Fibroblast of peridontal ligament (primary cell): ENCODE results near the gene POP5.
A peak's percentile ranks its signal among the peaks of the same experiment; 100 is the strongest.

Experiments used
- DNase-seq: peaks from one replicate; pipeline ENCODE4 v3.0.0-alpha.2; 2010; ENCODE audit errors: extremely low read depth

POP5 gene

DNA sequence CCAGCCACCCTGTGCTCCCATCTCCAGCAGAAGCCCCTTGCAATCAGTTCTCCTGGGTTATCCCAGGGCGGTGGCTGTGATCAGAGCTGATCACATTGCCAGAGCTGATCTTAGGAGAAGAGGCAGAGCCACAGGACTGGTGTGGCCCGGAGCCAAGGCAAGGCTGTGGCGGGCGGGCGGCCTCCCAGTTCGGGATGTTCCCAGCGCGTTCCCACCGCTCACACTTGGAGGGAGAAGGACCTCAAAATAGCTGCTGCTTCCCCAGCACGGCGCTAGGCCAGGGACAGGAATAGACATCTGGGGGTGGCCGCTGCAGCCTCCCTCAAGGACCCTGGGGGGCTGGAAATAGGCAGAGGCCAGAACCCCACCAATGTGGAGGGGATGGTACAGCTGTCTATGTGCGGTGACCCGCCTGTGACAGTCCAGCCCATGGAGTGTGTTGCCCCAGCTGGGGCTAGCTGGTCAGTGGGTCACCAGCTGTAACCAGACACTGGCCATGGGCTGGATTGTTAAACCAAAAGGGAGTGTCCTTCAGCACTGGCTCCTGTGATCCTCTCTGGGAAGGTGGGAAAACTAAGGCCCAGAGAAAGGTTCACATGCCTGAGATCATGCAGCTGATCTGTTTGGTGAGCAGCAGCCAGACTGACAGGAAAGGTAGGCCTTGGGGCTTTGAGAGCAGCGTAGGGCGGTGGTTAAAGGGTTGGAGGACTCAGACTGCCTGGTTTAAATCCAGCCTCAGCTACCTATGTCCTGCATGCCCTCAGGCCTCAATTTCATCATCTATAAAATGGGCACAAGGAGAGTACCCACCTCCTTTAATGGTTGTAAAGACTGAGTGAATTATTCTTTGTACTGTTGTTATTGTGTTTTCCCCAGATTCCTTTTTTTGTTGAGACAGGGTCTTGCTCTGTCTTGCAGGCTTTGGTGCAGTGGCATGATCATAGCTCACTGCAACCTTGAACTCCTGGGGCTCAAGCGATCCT lies 8.0 kb upstream of the POP5 start:
- DNase-seq = no peak

DNA sequence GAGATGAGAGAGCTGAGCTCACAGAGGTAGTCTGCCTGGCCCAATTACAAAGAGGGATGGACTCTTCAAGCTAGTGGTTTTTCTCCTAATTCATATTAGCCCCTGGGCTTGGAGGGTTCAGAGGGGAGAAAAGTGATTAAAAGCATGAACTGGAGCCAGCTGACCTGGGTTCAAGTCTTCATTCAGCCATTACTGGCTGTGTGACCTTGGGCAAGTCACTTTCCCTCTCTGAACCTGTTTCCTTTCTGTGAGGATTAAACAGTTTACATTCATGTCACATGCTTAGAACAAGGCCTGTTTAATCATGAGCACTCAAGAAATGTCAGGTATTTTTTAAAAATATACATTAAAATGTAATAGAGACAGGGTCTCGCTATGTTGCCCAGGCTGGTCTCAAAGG lies 7.2 kb upstream of the POP5 start:
- no peak for DNase-seq

DNA sequence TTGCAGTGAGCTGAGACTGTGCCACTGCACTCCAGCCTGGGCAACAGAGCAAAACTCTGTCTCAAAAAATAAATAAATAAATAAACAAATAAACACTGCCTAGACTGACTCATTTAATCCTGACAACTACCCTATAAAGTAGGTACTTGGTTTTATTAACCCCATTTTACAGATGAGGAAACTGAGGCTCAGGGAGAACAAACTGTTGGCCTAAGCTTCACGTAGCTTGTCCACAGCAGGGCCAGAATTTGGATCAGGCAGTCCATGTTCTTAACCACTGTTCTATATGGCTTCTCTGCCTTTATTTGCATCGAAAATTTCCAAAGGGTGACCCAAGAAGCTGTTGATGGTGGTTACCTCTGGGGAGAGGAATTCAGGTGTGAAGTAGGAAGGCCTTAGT lies 5.7 kb upstream of the POP5 start:
- DNase-seq = no peak

DNA sequence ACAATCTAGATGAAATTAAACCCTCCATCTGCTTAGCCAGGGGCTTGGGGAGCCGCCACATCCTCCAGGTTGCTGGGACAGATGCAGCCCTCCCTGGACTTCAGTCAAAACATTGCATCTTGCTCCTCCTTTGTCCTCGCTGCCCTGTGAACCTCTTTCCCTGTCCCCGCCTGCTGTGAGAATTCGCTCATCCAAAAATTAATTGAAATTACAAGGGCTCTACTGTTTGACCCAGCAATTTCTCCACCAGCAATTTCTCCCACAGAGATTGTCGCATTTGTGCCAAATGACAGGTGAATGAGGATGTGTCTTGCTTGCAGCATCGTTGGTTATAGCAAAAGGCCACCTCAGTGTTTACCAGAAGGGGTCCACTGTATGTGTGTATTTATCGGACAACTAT lies 5.0 kb upstream of the POP5 start:
- no peak for DNase-seq

DNA sequence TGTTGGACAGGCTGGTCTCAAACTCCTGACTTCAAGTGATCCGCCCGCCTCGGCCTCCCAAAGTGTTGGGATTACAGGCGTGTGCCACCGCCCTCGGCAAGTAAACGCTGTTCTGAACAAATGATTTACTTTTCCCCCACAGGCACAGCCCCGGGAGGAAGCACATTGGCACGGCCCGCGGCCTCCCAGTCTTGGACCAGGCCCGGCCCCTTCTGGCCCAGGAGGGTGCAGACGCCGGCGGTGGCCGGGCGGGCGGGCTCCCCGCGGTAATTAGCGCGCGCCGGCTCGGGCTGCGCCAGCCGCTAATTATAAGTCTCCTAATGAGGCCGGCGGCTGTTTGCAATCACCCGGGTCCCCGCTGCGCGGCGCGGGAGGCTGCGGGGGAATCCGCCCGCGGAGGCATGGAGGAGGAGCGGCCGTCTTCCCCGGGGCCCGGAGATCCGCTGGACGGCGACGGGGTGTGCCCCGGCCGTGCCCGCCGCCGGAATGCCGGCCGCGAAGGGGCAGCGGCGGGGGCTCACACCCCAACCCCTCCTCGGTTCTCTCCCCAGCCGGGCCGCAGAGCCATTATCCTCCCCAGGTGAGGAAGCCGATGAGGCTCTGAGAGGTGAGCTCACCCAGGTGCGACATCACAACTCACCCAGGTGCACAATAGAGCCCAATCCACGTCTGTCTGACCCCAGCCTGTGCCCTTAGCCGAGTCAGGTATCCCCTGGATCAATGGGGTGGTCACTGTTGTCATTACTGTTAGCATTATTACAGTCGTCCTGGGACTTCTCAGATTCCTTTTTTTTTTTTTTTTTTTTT lies 3.3 kb upstream of the POP5 start:
- no peak for DNase-seq

DNA sequence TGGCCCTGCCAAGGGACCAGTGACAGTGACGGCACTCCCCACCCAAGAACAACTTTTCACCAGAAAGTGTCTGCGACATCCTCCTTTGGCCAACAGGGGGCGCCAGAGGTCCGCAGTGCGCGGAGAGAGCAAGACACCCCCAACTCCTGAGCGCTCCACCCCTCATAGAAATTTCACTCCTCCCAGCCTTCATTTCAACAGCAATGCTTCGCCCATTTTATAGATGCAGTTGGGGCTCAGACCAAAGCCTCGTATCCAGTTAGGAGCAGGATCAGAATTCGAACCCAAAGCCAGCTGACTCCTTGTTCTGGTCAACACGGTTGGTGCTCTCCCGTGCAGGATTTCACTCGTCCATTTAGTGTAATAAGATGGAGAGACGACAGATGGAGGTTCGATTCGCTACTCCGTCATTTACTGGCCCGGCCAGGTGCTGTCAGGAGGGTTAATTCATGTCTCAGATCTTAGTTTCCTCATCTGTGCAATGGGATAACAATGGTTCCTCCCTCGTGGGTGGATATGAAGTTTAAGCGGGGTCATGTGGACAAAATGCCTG lies 2.4 kb upstream of the POP5 start:
- peak; percentile 73 for DNase-seq

DNA sequence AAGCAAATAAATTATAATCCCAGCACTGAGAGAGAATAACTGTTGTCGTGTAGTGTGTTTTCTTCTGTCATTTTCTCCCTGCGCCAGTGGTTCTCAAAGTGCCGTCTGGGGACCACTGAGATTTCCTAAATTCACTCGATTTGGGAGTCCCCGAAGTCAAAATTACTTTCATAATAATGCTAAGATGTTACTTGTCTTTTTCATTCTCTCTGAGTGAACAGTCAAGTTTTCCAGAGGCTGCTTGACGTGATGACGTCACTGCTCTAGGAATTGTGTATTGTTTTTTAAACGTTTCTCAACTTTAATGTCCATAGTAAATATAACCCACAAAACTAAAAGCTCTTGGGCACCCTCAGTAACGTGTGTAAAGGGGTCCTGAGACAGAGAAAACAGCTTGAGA lies 796 bp upstream of the POP5 start:
- peak; percentile 67 for DNase-seq

DNA sequence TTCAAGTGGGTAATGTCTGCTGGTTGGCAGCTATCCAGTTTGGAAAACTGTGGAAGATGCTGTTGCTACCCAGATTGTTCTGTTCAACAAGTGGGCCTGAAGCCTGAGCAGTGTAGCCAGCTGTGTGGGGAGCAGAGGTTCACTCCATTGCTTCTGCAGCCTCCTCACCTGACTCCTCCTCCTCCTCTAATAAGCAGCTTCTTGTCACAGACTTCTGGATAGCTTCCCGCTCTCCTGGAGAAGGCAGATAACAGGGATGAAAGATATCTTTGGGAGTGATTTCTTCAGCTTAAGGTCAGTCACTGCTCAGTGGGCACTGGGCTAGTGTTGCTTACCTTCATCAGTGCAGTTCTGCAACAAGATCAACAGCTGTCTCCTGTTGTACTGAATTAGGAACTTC lies 2.0 kb downstream of the POP5 start:
- no peak for DNase-seq

DNA sequence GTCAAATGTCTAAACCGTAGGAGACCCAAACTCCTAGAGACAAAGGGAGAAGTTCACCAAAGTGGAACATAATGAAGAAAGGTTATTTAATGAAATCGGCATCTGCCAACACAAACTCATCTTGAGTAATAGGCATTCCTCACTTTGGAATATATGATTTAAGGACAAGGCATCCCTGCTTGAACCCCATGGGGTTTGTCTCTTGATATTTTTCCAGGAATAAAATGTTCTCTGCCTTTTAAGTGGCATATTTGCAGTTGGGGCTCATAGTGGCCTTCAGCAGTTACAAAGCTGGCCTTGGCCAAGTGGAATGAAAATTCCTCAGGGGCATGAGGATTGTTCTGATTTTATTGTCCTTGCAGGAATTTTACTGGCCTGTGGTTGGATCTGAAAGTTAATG lies 7.1 kb downstream of the POP5 start:
- DNase-seq = no peak

DNA sequence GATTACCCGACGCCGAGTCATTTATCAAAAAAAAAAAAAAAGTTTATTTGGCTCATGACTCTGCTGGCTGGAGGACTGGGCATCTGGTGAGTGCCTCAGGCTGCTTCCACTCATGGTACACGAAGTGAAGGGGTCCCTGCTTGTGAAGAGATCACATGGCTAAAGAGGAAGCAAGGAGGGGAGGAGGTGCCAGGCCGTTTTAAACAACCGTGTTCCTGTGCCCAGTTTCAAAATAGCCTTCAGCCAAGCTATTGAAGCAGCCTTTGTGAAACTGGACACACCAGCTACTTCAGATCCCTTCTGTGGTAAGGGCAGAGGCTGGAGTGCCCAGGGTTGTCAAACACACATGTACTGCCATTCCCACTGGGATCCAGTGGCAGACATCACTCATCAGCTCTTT lies 7.6 kb downstream of the POP5 start:
- DNase-seq = no peak

DNA sequence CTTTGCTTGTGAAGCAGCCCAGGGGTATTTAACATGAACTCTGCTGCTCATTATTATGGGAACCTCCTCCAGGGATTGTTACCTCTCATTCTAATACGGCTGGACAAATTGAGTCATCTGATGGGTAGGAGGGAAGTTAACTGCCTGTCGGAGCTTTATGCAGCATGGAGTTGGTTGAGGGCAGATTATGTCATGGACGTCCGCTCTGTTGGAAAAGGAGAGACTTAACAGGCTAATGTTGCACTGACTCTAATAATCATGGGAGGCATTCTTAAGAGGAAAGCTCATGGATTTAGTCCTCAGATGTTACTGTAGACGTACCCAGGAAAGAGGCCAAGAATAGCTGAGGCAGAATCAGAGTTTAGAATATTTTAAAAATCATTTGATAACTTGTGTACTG lies 9.9 kb downstream of the POP5 start:
- peak; percentile 25 for DNase-seq

DNA sequence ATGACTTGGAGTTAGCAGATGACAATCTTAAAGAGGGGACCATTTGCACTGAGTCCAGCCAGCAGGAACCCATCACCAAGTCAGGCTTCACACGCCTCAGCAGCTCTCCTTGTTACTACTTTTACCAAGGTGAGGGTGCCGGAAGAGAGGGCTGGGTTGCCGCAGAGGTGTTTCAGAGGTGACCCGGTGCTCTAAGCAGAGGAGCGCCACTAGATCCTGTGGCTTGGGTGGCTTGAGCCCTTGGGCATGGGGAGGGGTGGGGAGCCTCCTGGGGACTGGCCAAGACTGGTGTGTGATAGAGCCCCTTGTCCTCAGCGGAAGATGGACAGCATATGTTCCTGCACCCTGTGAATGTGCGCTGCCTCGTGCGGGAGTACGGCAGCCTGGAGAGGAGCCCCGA lies 17.7 kb downstream of the POP5 start:
- no peak for DNase-seq

DNA sequence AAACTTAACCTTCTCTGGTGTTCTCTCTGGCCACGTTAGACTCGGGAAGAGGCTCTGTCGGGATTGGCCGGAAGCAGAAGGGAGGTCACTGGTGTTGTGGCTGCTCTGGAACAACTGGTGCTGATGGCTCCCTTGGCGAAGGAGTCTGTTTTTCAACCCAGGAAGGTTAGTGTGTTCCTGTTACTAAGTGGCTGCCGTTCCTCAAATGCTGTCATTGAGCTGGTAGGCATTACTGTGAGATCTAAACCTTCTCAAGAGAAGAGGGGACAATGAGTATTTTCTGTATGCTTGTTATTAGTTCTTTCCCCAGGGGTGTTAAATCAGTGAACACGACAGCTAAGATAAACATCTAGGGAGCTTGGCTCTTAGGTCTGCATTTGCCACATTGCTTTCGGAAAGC lies 18.3 kb downstream of the POP5 start:
- no peak for DNase-seq

DNA sequence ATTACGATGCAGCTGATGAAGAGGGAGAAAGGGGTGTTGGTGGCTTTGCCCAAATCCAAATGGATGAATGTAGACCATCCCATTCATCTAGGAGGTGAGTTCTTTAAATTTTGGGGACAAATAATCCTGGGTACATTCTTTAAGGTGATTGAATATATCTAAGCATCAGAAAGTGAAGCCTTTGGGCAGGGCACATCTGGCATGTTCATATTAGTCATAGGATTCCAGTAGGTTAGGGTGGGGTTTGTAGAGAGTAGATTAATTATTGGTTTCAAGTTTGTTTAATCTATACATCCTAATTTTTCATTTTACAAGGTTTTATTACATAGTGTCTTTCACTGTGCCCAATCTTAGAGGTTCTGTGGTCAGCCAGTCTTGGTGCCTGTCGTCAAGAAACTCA lies 23.6 kb downstream of the POP5 start:
- no peak for DNase-seq

DNA sequence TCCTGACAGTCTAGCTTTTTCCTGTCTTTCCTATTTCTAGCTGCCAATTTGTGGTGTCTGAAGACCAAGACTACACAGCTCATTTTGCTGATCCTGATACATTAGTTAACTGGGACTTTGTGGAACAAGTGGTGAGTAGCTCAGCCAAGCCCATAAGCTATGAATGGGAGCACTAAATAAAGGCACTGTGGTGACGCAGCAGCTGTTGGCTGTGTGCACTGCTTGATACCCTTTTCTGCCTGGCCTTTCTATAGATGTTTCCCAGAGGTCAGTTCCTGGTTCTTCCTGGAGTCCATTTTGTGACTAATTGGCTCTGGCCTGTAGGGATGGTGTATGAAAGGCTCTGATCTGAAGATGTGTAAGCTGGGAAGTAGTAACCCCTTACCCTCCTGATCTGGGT lies 26.5 kb downstream of the POP5 start:
- DNase-seq = no peak

DNA sequence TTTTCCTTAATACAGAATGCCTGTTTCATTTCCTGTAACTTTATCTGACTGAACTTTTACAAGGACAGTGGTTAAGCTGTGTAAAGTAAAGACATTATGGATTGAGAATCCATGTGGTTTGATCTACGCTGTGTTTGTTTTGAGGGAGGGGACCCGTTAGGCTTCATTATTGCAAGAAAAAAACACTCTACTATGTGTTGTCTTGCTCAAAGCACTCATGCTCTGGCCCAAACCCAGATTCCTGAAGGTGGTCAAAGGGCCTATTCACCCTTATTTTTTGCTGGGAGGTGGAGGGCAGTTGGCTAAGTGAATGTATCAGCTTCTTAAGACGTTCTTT lies 35.2 kb downstream of the POP5 start:
- DNase-seq = no peak

DNA sequence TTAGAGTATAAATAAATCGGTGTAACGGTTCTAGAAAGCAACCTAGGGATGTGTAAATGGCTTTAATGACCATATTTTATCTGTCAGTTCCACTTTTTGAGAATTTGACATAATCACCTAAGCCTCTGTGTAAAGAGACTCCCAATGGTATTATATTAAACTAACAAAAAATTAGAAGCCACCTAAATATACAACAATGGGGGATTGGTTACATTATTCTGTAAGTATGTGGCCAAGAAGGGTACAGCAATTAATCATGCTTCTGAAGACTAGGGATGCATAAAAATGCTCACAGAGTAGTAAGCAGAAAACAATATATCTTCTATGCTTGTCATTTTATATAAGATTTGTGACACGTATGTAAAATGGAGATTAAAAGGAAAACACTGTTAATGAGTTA lies 36.5 kb downstream of the POP5 start:
- DNase-seq = no peak

DNA sequence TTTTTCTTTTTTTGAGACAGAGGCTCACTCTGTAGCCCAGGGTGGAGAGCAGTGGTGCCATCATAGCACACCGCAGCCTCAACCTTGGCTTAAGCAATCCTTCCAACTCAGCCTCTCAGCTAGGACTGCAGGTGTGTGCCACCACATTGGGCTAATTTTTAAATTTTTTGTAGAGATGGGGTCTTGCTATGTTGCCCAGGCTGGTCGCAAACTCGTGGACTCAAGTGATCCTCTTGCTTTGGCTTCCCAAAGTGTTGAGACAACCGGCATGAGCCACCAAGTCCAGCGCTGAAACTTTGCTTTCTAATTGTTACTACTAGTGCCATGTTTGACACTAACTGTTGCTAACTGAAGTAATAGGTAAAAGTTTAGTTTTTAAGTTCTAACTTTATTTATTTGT lies 39.0 kb downstream of the POP5 start:
- DNase-seq = no peak

DNA sequence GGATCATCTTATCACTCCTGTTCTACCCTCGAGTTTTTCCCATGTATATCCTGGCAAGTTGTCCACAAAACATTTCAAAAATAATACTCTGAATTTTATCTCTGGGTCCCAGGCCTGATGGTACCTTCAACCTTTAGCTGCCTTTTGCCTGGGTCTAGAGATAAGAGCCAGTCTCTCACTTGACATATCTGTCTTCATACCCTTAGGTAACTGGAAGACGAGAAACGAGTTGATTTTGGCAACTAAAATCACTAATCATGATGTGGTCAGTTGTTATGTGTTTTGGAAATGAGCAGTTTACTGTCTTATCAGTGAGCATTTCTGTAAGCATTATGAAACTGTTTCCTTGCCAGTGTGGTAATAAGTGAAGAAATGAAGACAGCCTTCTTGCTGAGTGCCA lies 40.8 kb downstream of the POP5 start:
- peak; percentile 49 for DNase-seq

DNA sequence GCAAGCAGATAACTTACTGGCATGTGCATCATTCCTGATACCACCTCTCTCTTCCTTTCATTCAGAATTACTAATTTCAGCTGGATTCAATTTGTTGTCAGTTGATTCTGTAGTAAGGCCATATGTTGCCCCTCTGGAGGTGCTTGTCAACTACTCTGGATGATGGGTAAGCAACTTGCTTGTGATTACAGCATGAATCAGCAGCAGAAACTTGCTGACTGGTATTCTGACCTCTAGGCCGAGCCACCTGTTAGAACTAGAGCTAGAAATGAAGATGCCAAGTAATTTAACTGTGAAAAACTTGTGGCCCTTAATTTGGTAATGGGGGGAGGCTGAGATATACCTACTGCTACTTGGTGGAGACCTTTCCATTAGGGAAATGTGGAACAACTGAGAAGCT lies 41.9 kb downstream of the POP5 start:
- DNase-seq = peak; percentile 36

DNA sequence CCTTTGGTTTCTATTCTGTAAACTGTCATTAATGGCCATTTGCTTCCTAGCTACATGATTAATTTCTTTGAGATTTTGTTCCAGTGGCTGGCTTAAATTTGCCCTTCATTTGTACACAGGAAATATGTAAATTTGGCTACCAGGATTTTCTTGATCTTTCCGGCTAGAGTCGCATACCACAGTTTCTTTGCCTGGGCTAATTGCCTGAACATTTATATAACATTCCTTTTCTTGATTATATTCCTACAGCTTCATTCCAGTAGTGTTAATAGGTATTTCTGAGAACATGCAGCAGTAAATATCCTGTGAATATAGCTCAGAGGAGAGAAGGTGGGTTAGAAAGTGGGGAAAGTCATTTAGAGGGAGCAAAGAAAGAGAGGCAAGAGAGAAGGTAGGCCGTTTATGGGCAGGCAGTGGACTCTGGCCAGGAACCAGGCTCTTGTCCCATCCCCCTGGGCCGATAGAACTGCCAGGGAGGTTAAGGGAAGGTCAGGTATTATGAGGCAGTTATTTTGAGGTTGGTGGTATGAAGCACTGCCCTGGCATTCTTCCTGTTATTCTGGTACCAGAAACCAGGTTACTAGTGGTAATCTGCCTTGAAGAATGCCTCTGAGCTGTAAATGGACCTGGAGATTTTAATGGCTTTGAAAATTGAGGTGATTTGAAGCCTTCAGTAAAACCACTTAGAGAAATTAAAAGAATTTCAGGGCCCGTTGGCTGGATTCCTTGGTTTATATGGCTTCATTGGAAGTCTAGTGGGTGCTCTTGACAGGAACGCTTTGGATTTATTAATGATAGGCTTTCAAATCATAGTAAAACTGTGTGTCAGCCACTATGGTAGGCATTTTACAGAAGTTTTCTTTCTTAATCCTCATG lies 42.7 kb downstream of the POP5 start:
- DNase-seq = peak; percentile 40

DNA sequence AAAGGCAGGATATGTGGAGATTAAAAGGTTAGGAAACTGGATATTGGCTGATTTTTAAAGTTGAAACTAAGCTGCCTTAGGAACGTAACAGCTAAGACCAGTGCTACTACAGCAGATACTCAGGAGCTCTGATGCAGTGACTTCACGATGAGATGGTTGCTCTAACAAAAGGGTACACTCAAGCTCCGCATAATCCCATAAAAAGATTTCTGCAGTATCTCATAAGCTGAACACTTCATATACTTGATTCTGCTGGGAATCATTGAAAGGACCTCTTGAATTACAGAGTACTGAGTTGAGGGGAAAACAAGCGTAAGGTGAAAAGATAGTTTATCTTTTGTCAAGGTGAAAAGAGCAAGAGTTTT lies 43.4 kb downstream of the POP5 start:
- DNase-seq = no peak
